ENCODE measurements around the gene SH2B2. TPM values are rescaled to one million over a fixed set of nuclear protein-coding genes. Genes with fewer than 3 reads are reported as not detected.

SH2B2 gene
- 0.70 and 0.75 TPM in 2 replicates for total RNA-seq (ENCODE audit: low replicate concordance)

GRCh38 chr7:102286237-102287110 lies at the start of gene SH2B2:
TSS of gene SH2B2 (plus strand) at chr7:102286868. CDS start at chr7:102300551, 13,683 bp downstream.

GRCh38 chr7:102356344-102356743 lies 69.7 kb downstream of the SH2B2 start, which contains the start of gene SPDYE6:
TSS of gene SPDYE6 (minus strand) at chr7:102356444. CDS start at chr7:102356023, 421 bp downstream.

Other genes starting within 250 kb of the SH2B2 start
- gene SPDYE6, start 69.6 kb downstream of the SH2B2 start, total RNA-seq (ENCODE audit: low replicate concordance): 0.23 TPM in 1 of 2 replicates, not detected in the other
- 6.4 and 13.1 TPM in 2 replicates for gene PRKRIP1, start 109.5 kb downstream of the SH2B2 start, total RNA-seq (ENCODE audit: low replicate concordance)
- 31.8 and 62.2 TPM in 2 replicates for gene ORAI2, start 146.7 kb downstream of the SH2B2 start, total RNA-seq (ENCODE audit: low replicate concordance)
- gene ALKBH4, start 178.0 kb downstream of the SH2B2 start, total RNA-seq (ENCODE audit: low replicate concordance): 8.7 and 10.5 TPM in 2 replicates
- 15.2 and 25.8 TPM in 2 replicates for gene LRWD1, start 178.1 kb downstream of the SH2B2 start, total RNA-seq (ENCODE audit: low replicate concordance)
- gene POLR2J, start 192.1 kb downstream of the SH2B2 start, total RNA-seq (ENCODE audit: low replicate concordance): 16.1 and 41.7 TPM in 2 replicates
- 2.0 and 5.7 TPM in 2 replicates for gene RASA4B, start 230.9 kb downstream of the SH2B2 start, total RNA-seq (ENCODE audit: low replicate concordance)